NT2/D1 (cell line): ENCODE measurements around the gene LZTR1.

Experiments
- SUZ12 ChIP-seq: IDR thresholded peaks from 2 replicates; pipeline ENCODE4 v1.6.1; 2011; ENCODE audit not compliant: insufficient read length, insufficient read depth; ENCODE audit errors: extremely low read depth
- YY1 ChIP-seq: IDR thresholded peaks from 2 replicates; pipeline ENCODE4 v1.6.1; 2011; ENCODE audit not compliant: insufficient read length, insufficient read depth
- ZNF274 ChIP-seq: IDR thresholded peaks from 2 replicates; pipeline ENCODE4 v1.6.1; 2011; ENCODE audit warnings: mild to moderate bottlenecking, low read depth, low read length

GRCh38 chr22:20955548-20955947 lies 26.5 kb upstream of the LZTR1 start:
- no peak for TF ChIP-seq ZNF274
- TF ChIP-seq YY1 = no peak
- no peak for TF ChIP-seq SUZ12
